Measurements from ENCODE around the gene TENM4. TPM values are rescaled to one million over a fixed set of nuclear protein-coding genes. Genes with fewer than 3 reads are reported as not detected.

Gene TENM4
- total RNA-seq, 8 experiments from 2014 or later, result 0.59 to 82.2 (median 24.2) TPM

DNA sequence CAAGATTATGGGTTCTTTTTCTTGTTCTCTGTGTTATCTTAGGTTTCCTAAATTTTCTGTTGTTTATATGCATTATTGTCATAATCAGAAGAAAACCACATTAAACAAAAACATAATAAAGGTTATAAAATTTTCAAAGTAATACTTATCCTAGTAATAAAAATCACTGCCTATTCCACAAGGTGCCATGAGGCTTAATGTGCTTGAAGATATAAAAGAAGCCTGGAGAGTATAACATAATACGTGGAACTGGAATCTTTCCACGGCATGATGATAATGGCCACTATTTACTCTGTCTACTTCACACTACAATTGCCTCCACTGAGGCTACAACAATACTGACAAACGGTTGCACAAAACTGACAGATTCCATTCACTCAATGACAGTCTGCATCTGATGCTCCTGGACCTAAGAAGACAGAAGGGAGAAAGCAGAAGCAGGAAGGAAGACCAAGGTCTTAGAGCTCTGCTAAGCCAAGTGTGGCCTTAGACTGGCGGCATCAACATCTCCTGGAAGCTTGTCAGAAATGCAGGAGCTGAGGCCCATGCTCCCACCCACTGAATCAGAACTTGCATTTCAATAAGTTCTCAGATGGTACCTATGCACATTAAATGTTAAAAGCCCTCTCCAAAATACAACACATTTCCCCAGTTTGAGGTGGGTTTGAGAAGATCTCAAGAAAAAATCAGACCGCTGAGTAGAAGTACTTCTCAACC is 13.1 kb downstream of the TENM4 start:
- ATAC-seq (replicated peaks in 6 of 8), result peak in 2 of 8 experiments; percentile 70 to 78
- H3K4me3 ChIP-seq, result no peak overlapping the region
- H3K4me1 ChIP-seq (replicated peaks in 1 of 2), result peaks cover 10 to 20% of the 10 kb centered on the region in 2 donors
- 71 to 100% (median 90%) methylated on average over 1 to 5 of the region's 5 CpGs; no CpG with 5 or more reads in 1 of the 10 experiments for WGBS, 10 experiments
- in situ Hi-C loops (cut with MboI; ENCODE audit: low pct_unique_long_range_greater_than_20kb in 2 of 9, low sequenced_read_pairs in 9 of 9, unreplicated experiment in 9 of 9), result loop anchor here in 1 of 9 experiments (25.0 kb wide), 1 partner anchor 365 kb away; no protein-coding TSS in a partner anchor
- no peak overlapping the region for H3K27ac ChIP-seq

DNA sequence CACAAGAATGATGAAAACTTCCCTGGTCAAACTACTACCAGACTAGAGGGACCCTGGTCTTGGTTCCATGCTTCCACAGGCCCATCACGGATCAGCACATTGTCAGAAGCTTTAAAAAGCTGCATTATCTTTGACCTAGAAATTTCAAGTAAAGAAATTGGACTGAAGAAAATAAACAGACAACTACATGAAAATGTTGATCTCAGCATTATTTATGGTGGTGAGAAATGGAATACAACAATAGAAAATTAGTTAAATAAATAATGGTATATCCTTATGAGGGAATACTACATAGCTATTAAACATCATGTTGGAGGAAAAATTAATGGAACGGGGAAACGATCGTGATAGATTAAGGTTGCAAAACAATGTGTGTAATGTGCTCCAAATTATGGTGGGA is 13.7 kb downstream of the TENM4 start:
- WGBS, 10 experiments, result 75 to 100% (median 95%) methylated on average over 2 to 4 of the region's 4 CpGs; no CpG with 5 or more reads in 1 of the 10 experiments
- in situ Hi-C loops (cut with MboI; ENCODE audit: low pct_unique_long_range_greater_than_20kb in 2 of 9, low sequenced_read_pairs in 9 of 9, unreplicated experiment in 9 of 9), result loop anchor here in 1 of 9 experiments (25.0 kb wide), 1 partner anchor 365 kb away; no protein-coding TSS in a partner anchor
- Histone ChIP-seq H3K4me3 (no peak overlapping the region), H3K4me1 (replicated peaks in 1 of 2) (peaks cover 8 to 20% of the 10 kb centered on the region in 2 donors), H3K27ac (no peak overlapping the region)
- no peak for ATAC-seq (replicated peaks in 6 of 8)

DNA sequence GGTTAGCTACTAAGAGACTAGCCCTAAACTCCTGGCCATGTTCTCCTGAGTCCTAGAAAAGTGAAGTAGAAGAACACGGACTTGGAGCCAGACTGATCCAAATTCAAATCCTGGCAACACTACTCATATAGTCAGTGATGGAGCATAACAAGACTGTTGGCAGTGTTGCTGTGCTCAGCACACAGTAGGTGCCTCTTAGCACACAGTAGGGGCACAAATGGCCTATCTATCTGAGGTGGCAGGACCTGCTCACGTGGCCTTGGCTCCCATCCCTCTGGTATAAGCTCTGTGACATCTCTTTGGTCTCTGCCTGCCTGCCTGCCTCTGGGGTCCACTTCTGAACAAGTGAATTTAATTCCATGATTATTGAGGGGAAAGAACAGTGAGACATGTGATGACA is 15.4 kb downstream of the TENM4 start:
- Histone ChIP-seq H3K4me1 (replicated peaks in 1 of 2) (peaks cover 11 to 23% of the 10 kb centered on the region in 2 donors), H3K27ac (no peak overlapping the region), H3K4me3 (no peak overlapping the region)
- 0 to 100% (median 65%) methylated on average over 1 to 2 of the region's 2 CpGs; no CpG with 5 or more reads in 4 of the 10 experiments for whole genome bisulfite sequencing, 10 experiments
- in situ Hi-C loops (cut with MboI; ENCODE audit: low pct_unique_long_range_greater_than_20kb in 2 of 9, low sequenced_read_pairs in 9 of 9, unreplicated experiment in 9 of 9), result loop anchor here in 1 of 9 experiments (25.0 kb wide), 1 partner anchor 363 kb away; no protein-coding TSS in a partner anchor
- ATAC-seq (replicated peaks in 6 of 8), result no peak

DNA sequence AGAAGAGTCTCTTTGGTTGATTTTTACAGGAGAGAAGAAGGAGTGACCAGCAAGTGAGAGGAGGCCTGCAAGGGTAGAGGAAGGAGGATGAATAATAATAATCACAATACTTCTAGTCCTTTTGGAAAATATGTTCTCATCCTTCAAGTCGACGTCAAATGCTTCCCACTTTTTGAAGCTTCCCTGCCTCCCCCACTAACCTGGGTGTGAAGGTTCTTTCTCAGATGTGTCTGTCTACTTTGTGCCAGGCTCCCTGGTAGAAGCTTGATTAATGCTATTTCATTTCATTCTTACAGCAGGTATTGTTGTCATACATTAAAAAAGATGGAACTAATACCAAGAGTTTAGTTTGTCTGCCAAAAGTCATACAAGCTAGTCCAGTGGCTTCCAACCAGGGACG is 17.1 kb downstream of the TENM4 start:
- 20 to 100% (median 85%) methylated on average over 1 to 3 of the region's 3 CpGs; no CpG with 5 or more reads in 3 of the 10 experiments for WGBS, 10 experiments
- H3K4me1 ChIP-seq (replicated peaks in 1 of 2), result peaks cover 11 to 23% of the 10 kb centered on the region in 2 donors
- in situ Hi-C loops (cut with MboI; ENCODE audit: low pct_unique_long_range_greater_than_20kb in 2 of 9, low sequenced_read_pairs in 9 of 9, unreplicated experiment in 9 of 9), result no loop called here

DNA sequence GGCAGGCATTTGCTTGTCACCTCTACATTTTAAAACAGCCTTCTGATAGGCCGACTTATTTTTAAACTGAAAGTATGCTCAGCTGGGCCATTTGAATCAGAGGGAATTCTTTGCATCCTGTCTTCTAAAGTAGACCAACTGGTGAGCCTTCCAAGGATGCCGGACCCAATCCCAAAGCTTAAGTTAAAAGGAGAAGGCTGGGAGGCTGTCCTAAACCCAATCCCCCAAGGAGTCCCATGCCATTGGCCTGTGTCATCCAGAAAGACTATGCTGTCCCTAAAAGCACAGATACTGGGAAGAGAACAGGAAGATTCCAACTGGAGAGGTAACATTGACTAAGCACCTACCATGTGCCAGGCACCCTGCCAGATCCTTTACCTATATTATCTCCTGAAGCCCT is 18.0 kb downstream of the TENM4 start:
- H3K27ac ChIP-seq, result no peak overlapping the region
- H3K4me1 ChIP-seq (replicated peaks in 1 of 2), result peaks cover 8 to 23% of the 10 kb centered on the region in 2 donors
- no peak overlapping the region for H3K4me3 ChIP-seq
- in situ Hi-C loops (cut with MboI; ENCODE audit: low pct_unique_long_range_greater_than_20kb in 2 of 9, low sequenced_read_pairs in 9 of 9, unreplicated experiment in 9 of 9), result no loop called here
- no peak for ATAC-seq (replicated peaks in 6 of 8)
- 60 to 100% (median 89%) methylated on average over 1 to 2 of the region's 2 CpGs; no CpG with 5 or more reads in 4 of the 10 experiments for WGBS, 10 experiments

More for the DNA sequence above, 17.1 kb downstream of the TENM4 start:
- Histone ChIP-seq H3K4me3 (no peak overlapping the region), H3K27ac (no peak overlapping the region)
- ATAC-seq (replicated peaks in 6 of 8), result no peak

DNA sequence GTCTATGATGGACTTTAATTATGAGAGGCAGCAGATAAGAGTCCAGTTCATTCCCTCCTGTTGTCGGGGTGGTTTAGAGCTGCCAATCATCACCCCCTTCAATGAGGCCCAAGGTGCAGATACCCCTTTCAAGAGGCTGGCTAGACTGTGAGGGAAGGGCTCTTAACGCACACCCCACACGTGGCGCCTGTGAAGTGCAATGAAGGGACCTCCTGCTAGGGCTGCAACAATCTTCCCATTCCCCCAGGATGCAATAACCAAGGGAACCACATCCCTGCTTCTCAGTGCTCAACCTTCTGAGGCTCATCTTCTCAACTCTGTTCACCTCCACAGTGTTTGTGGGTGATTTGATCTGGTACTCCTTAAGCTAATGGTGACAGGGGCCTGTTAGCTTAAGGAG is 19.0 kb downstream of the TENM4 start:
- in situ Hi-C loops (cut with MboI; ENCODE audit: low pct_unique_long_range_greater_than_20kb in 2 of 9, low sequenced_read_pairs in 9 of 9, unreplicated experiment in 9 of 9), result no loop called here
- WGBS, 10 experiments, result 57 to 100% (median 60%) methylated on average over 1 to 4 of the region's 4 CpGs; no CpG with 5 or more reads in 6 of the 10 experiments
- Histone ChIP-seq H3K4me3 (no peak overlapping the region), H3K27ac (no peak overlapping the region), H3K4me1 (replicated peaks in 1 of 2) (peaks cover 8 to 23% of the 10 kb centered on the region in 2 donors)
- ATAC-seq (replicated peaks in 6 of 8), result peak in 5 of 8 experiments; percentile 17 to 33 (median 26)

DNA sequence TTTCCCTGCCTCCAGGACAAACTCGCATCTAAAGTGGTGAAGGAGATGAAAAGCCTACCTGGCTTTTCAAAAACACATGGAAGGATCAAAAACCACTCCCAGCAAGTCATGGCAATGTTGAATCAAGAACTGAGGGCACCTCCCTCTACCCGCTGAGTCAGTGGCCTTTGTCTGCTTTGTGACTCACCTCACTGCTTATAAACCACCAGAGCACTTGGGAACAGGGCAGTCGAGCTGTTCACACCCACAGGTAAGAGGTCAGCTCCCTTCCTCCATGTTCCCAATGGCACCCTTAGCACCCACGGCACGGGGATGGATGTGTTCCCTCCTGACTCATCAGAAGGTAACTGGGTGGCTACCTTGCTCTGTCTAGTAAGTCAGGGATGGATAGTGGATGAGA is 21.7 kb downstream of the TENM4 start:
- Histone ChIP-seq H3K4me3 (no peak overlapping the region), H3K4me1 (replicated peaks in 1 of 2) (peaks cover 14 to 34% of the 10 kb centered on the region in 2 donors), H3K27ac (no peak overlapping the region)
- in situ Hi-C loops (cut with MboI; ENCODE audit: low pct_unique_long_range_greater_than_20kb in 2 of 9, low sequenced_read_pairs in 9 of 9, unreplicated experiment in 9 of 9), result no loop called here
- ATAC-seq (replicated peaks in 6 of 8), result peak in 2 of 8 experiments; percentile 63 to 81
- WGBS, 10 experiments, result 0 to 100% (median 100%) methylated on average over 1 to 3 of the region's 5 CpGs; no CpG with 5 or more reads in 3 of the 10 experiments

DNA sequence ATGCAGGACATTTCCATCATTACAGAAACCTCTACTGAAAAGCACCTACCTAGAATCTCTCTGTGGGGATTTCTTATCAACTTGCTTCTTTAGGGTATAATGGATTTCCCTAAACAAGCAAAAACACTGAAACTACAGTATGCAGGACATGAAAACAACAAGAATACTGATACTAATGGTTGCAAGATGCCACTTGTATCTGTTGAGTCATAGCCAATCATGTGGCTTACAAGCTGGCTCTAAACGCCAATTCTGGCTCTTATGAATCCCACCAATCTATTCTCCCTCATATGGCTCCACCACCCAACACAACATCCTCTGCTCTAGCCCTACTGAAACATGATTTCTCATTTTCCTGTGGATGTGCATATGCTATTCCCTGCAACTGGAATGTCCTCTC is 22.6 kb downstream of the TENM4 start:
- H3K27ac ChIP-seq, result no peak overlapping the region
- H3K4me3 ChIP-seq, result no peak overlapping the region
- H3K4me1 ChIP-seq (replicated peaks in 1 of 2), result peaks cover 16 to 38% of the 10 kb centered on the region in 2 donors
- no peak for ATAC-seq (replicated peaks in 6 of 8)
- WGBS, 10 experiments, result 40 to 100% (median 100%) methylated on average over 1 of the region's 1 CpG; no CpG with 5 or more reads in 6 of the 10 experiments
- in situ Hi-C loops (cut with MboI; ENCODE audit: low pct_unique_long_range_greater_than_20kb in 2 of 9, low sequenced_read_pairs in 9 of 9, unreplicated experiment in 9 of 9), result no loop called here

DNA sequence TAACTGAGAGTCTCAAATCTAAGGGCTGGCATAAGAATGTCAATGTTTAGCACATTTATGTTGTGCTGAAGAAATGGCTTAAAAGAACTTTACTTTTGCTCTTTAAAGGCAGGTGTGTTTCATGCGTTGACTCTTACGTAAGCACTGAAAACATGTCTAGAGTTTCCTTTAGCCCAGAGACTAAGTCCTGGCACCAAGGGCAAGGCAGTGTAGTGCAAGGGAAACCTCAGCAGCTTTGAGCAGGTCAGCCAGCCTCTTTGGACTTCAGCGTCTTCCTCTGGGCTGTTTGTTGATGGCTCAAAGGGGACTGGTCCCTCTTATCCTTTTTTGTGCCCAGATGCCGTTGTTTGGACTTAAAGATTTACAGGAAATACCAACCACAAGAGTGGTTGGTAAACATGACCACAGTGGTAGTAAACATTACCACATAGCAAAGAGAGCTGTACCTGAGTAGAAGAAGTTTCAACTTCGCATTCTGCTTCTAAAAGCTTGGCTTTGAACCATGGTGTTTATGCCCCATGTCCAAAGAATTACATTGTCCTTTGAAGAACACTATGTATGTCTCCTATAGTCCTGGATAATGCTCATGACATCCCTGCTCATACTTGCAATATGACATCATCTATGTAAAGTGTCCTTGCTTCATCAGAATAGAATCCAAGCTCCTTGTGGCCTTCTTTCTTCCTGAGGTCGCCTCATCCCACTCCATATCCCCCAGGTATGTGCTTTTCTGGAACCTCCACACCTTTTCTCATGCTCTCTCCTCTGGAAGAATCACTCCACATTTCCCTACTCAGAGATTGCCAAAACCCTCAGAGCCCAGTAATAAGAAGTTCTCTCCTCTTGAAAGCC is 23.5 kb downstream of the TENM4 start:
- 71 to 96% (median 89%) methylated on average over 2 to 6 of the region's 6 CpGs; no CpG with 5 or more reads in 2 of the 10 experiments for WGBS, 10 experiments
- H3K4me1 ChIP-seq (replicated peaks in 1 of 2), result peaks cover 22 to 36% of the 10 kb centered on the region in 2 donors
- in situ Hi-C loops (cut with MboI; ENCODE audit: low pct_unique_long_range_greater_than_20kb in 2 of 9, low sequenced_read_pairs in 9 of 9, unreplicated experiment in 9 of 9), result no loop called here
- H3K4me3 ChIP-seq, result no peak overlapping the region
- H3K27ac ChIP-seq, result no peak overlapping the region
- peak in 2 of 8 experiments; percentile 7 to 27 for ATAC-seq (replicated peaks in 6 of 8)

DNA sequence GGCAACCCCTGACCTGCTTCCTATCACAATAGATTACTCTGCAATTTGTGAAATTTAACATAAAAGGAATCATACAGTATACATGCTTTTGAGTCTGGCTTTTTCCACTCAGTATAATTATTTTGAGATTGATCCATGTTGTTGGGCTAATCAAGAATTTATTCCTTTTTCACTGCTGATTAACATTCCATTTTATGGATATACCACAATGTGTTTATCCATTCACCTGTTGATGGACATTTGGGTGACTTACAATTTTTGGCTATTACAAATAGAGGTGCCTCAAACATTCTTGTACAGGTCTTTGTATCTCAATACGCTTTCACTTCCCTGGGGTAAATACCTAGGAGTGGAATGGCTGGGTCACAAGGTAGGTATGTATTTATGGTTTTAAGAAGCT is 24.9 kb downstream of the TENM4 start:
- peaks cover 14 to 26% of the 10 kb centered on the region in 2 donors for H3K4me1 ChIP-seq (replicated peaks in 1 of 2)

DNA sequence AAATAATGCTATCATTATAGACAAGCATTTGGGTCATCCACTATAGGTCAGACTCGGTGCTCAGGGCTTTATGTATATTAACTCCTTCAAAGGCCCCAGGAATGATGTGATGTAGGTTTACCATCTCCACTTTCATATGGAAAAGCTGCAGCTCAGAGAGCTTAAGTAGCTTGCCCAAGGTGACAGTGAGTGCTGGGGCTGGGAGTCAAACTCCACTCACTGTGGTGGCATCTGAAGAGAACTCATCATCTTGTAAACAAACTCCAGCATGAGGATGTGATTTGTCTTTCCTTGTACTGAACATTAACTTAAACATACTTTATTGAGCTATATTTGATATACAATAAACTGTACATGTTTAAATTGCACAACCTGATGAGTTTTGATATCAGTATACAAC is 25.4 kb downstream of the TENM4 start:
- in situ Hi-C loops (cut with MboI; ENCODE audit: low pct_unique_long_range_greater_than_20kb in 2 of 9, low sequenced_read_pairs in 9 of 9, unreplicated experiment in 9 of 9), result no loop called here
- no peak for ATAC-seq (replicated peaks in 6 of 8)
- 8 to 100% (median 83%) methylated on average over 1 of the region's 1 CpG; no CpG with 5 or more reads in 1 of the 10 experiments for WGBS, 10 experiments
- H3K4me1 ChIP-seq (replicated peaks in 1 of 2), result peaks cover 14 to 26% of the 10 kb centered on the region in 2 donors
- no peak overlapping the region for H3K4me3 ChIP-seq
- no peak overlapping the region for H3K27ac ChIP-seq

More for the DNA sequence above, 24.9 kb downstream of the TENM4 start:
- Histone ChIP-seq H3K27ac (no peak overlapping the region), H3K4me3 (no peak overlapping the region)
- in situ Hi-C loops (cut with MboI; ENCODE audit: low pct_unique_long_range_greater_than_20kb in 2 of 9, low sequenced_read_pairs in 9 of 9, unreplicated experiment in 9 of 9), result no loop called here
- 91 to 100% (median 100%) methylated on average over 1 of the region's 1 CpG; no CpG with 5 or more reads in 7 of the 10 experiments for WGBS, 10 experiments
- ATAC-seq (replicated peaks in 6 of 8), result no peak

DNA sequence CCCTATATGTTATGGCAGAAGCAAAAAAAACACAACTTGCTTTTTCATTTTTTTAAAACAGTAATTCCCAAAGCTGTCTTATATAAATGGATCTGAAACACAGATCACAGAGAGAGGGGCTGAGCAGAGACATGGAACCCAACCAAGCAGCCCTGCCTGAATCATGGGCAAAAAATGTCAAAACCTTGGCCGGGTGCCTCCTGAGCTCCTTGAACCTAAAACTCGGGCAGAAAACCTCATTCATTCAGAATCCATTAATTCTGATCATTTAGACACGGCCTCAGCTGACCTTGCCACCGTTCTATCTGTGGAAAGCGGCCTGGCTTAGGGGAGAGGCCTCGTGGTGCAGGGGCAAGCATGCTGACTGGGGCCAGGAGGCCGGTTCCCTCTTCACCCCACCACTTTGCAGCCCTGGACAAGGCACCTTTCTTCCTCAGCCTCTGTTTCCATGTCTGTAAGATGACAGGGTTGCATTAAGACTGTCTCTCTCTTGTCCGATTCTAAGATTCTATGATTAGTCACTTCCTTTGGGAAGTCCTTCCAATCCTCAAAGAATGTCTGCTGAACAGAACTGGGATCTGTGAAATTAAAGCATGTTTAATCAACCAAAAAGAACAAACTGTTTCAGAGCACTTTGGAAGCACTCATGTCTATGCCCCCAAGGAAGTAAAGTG is 26.0 kb downstream of the TENM4 start:
- H3K4me3 ChIP-seq, result no peak overlapping the region
- no peak overlapping the region for H3K27ac ChIP-seq
- ATAC-seq (replicated peaks in 6 of 8), result no peak
- in situ Hi-C loops (cut with MboI; ENCODE audit: low pct_unique_long_range_greater_than_20kb in 2 of 9, low sequenced_read_pairs in 9 of 9, unreplicated experiment in 9 of 9), result no loop called here
- 0 to 96% (median 70%) methylated on average over 1 to 8 of the region's 8 CpGs; no CpG with 5 or more reads in 3 of the 10 experiments for WGBS, 10 experiments
- peaks cover 14 to 26% of the 10 kb centered on the region in 2 donors for H3K4me1 ChIP-seq (replicated peaks in 1 of 2)

Measured in motor neuron (in vitro differentiated cells).